ENCODE data around the gene PTCD2.

Gene PTCD2

GRCh38 chr5:72319976-72320752, at the start of gene PTCD2, which contains the start of gene MRPS27:
Gene PTCD2 (plus strand): TSS chr5:72320373. CDS start chr5:72320383, 10 bp downstream.
Gene MRPS27 (minus strand): TSS chr5:72320240. CDS start chr5:72320221, 19 bp downstream.
- Histone ChIP-seq H3K36me3 (ENCODE audit: control insufficient read depth, insufficient read depth, low read length) (peaks cover 4% of the 10 kb centered on the region), H3K9ac (ENCODE audit: low read depth, low read length) (peak within 1 kb of the TSS; percentile 97), H3K4me3 (ENCODE audit: low read depth, low read length) (peak within 1 kb of the TSS; percentile 84), H3K27me3 (ENCODE audit: control insufficient read depth, insufficient read depth, low read length) (no peaks in the 10 kb centered on the region), H3K4me1 (ENCODE audit: control insufficient read depth, insufficient read depth, low read length) (peaks cover 2% of the 10 kb centered on the region), H3K9me3 (ENCODE audit: control insufficient read depth, insufficient read depth, low read length) (no peaks in the 10 kb centered on the region)

- Histone ChIP-seq H3K36me3 (ENCODE audit: control insufficient read depth, insufficient read depth, low read length) (no peaks in the 10 kb centered on the region), H3K27me3 (ENCODE audit: control insufficient read depth, insufficient read depth, low read length) (no peaks in the 10 kb centered on the region), H3K9ac (ENCODE audit: low read depth, low read length) (no peak overlapping the region)
These were observed 48.5 kb upstream of the PTCD2 start for GRCh38 chr5:72271702-72272101.

GRCh38 chr5:72272398-72272797, 47.8 kb upstream of the PTCD2 start:
- Histone ChIP-seq H3K9ac (ENCODE audit: low read depth, low read length) (no peak overlapping the region), H3K27me3 (ENCODE audit: control insufficient read depth, insufficient read depth, low read length) (no peaks in the 10 kb centered on the region), H3K36me3 (ENCODE audit: control insufficient read depth, insufficient read depth, low read length) (no peaks in the 10 kb centered on the region), H3K4me3 (ENCODE audit: low read depth, low read length) (no peak overlapping the region), H3K9me3 (ENCODE audit: control insufficient read depth, insufficient read depth, low read length) (no peaks in the 10 kb centered on the region), H3K4me1 (ENCODE audit: control insufficient read depth, insufficient read depth, low read length) (no peaks in the 10 kb centered on the region)

More at GRCh38 chr5:72271702-72272101, 48.5 kb upstream of the PTCD2 start:
- no peaks in the 10 kb centered on the region for H3K9me3 ChIP-seq (ENCODE audit: control insufficient read depth, insufficient read depth, low read length)
- no peak overlapping the region for H3K4me3 ChIP-seq (ENCODE audit: low read depth, low read length)
- no peaks in the 10 kb centered on the region for H3K4me1 ChIP-seq (ENCODE audit: control insufficient read depth, insufficient read depth, low read length)

- H3K4me1 ChIP-seq (ENCODE audit: control insufficient read depth, insufficient read depth, low read length): no peaks in the 10 kb centered on the region
- H3K4me3 ChIP-seq (ENCODE audit: low read depth, low read length): no peak overlapping the region
- no peaks in the 10 kb centered on the region for H3K27me3 ChIP-seq (ENCODE audit: control insufficient read depth, insufficient read depth, low read length)
- no peak overlapping the region for H3K9ac ChIP-seq (ENCODE audit: low read depth, low read length)
- H3K9me3 ChIP-seq (ENCODE audit: control insufficient read depth, insufficient read depth, low read length): no peaks in the 10 kb centered on the region
- no peaks in the 10 kb centered on the region for H3K36me3 ChIP-seq (ENCODE audit: control insufficient read depth, insufficient read depth, low read length)
These were observed 46.6 kb upstream of the PTCD2 start for GRCh38 chr5:72273547-72273946.

GRCh38 chr5:72276219-72276752, 43.9 kb upstream of the PTCD2 start:
- H3K9ac ChIP-seq (ENCODE audit: low read depth, low read length): no peak overlapping the region
- no peaks in the 10 kb centered on the region for H3K36me3 ChIP-seq (ENCODE audit: control insufficient read depth, insufficient read depth, low read length)
- H3K9me3 ChIP-seq (ENCODE audit: control insufficient read depth, insufficient read depth, low read length): no peaks in the 10 kb centered on the region
- H3K4me1 ChIP-seq (ENCODE audit: control insufficient read depth, insufficient read depth, low read length): no peaks in the 10 kb centered on the region
- H3K4me3 ChIP-seq (ENCODE audit: low read depth, low read length): no peak overlapping the region
- no peaks in the 10 kb centered on the region for H3K27me3 ChIP-seq (ENCODE audit: control insufficient read depth, insufficient read depth, low read length)

GRCh38 chr5:72280581-72281069, 39.5 kb upstream of the PTCD2 start:
- H3K27me3 ChIP-seq (ENCODE audit: control insufficient read depth, insufficient read depth, low read length): no peaks in the 10 kb centered on the region
- no peak overlapping the region for H3K9ac ChIP-seq (ENCODE audit: low read depth, low read length)
- H3K4me3 ChIP-seq (ENCODE audit: low read depth, low read length): no peak overlapping the region

GRCh38 chr5:72281430-72281763, 38.8 kb upstream of the PTCD2 start:
- Histone ChIP-seq H3K4me1 (ENCODE audit: control insufficient read depth, insufficient read depth, low read length) (no peaks in the 10 kb centered on the region), H3K4me3 (ENCODE audit: low read depth, low read length) (no peak overlapping the region), H3K9me3 (ENCODE audit: control insufficient read depth, insufficient read depth, low read length) (no peaks in the 10 kb centered on the region), H3K27me3 (ENCODE audit: control insufficient read depth, insufficient read depth, low read length) (no peaks in the 10 kb centered on the region), H3K9ac (ENCODE audit: low read depth, low read length) (no peak overlapping the region), H3K36me3 (ENCODE audit: control insufficient read depth, insufficient read depth, low read length) (peaks cover 5% of the 10 kb centered on the region)

More at GRCh38 chr5:72280581-72281069, 39.5 kb upstream of the PTCD2 start:
- Histone ChIP-seq H3K36me3 (ENCODE audit: control insufficient read depth, insufficient read depth, low read length) (peaks cover 5% of the 10 kb centered on the region), H3K9me3 (ENCODE audit: control insufficient read depth, insufficient read depth, low read length) (no peaks in the 10 kb centered on the region), H3K4me1 (ENCODE audit: control insufficient read depth, insufficient read depth, low read length) (no peaks in the 10 kb centered on the region)

- Histone ChIP-seq H3K4me1 (ENCODE audit: control insufficient read depth, insufficient read depth, low read length) (no peaks in the 10 kb centered on the region), H3K36me3 (ENCODE audit: control insufficient read depth, insufficient read depth, low read length) (peaks cover 5% of the 10 kb centered on the region), H3K4me3 (ENCODE audit: low read depth, low read length) (no peak overlapping the region), H3K9ac (ENCODE audit: low read depth, low read length) (no peak overlapping the region), H3K9me3 (ENCODE audit: control insufficient read depth, insufficient read depth, low read length) (no peaks in the 10 kb centered on the region), H3K27me3 (ENCODE audit: control insufficient read depth, insufficient read depth, low read length) (no peaks in the 10 kb centered on the region)
These were observed 38.2 kb upstream of the PTCD2 start for GRCh38 chr5:72281764-72282499.

- Histone ChIP-seq H3K9me3 (ENCODE audit: control insufficient read depth, insufficient read depth, low read length) (no peaks in the 10 kb centered on the region), H3K27me3 (ENCODE audit: control insufficient read depth, insufficient read depth, low read length) (no peaks in the 10 kb centered on the region), H3K36me3 (ENCODE audit: control insufficient read depth, insufficient read depth, low read length) (peaks cover 5% of the 10 kb centered on the region), H3K4me3 (ENCODE audit: low read depth, low read length) (no peak overlapping the region), H3K4me1 (ENCODE audit: control insufficient read depth, insufficient read depth, low read length) (no peaks in the 10 kb centered on the region), H3K9ac (ENCODE audit: low read depth, low read length) (no peak overlapping the region)
These were observed 37.3 kb upstream of the PTCD2 start for GRCh38 chr5:72282878-72283277.

- no peak overlapping the region for H3K9ac ChIP-seq (ENCODE audit: low read depth, low read length)
- H3K4me1 ChIP-seq (ENCODE audit: control insufficient read depth, insufficient read depth, low read length): no peaks in the 10 kb centered on the region
- H3K4me3 ChIP-seq (ENCODE audit: low read depth, low read length): no peak overlapping the region
- H3K36me3 ChIP-seq (ENCODE audit: control insufficient read depth, insufficient read depth, low read length): peaks cover 5% of the 10 kb centered on the region
- H3K9me3 ChIP-seq (ENCODE audit: control insufficient read depth, insufficient read depth, low read length): no peaks in the 10 kb centered on the region
- H3K27me3 ChIP-seq (ENCODE audit: control insufficient read depth, insufficient read depth, low read length): no peaks in the 10 kb centered on the region
These were observed 36.8 kb upstream of the PTCD2 start for GRCh38 chr5:72283358-72283757.

- Histone ChIP-seq H3K4me1 (ENCODE audit: control insufficient read depth, insufficient read depth, low read length) (no peaks in the 10 kb centered on the region), H3K4me3 (ENCODE audit: low read depth, low read length) (no peak overlapping the region), H3K9me3 (ENCODE audit: control insufficient read depth, insufficient read depth, low read length) (no peaks in the 10 kb centered on the region), H3K27me3 (ENCODE audit: control insufficient read depth, insufficient read depth, low read length) (no peaks in the 10 kb centered on the region), H3K9ac (ENCODE audit: low read depth, low read length) (no peak overlapping the region), H3K36me3 (ENCODE audit: control insufficient read depth, insufficient read depth, low read length) (peaks cover 5% of the 10 kb centered on the region)
These were observed 35.4 kb upstream of the PTCD2 start for GRCh38 chr5:72284559-72285423.
